HG03460 (cell line): ENCODE data around the gene ZDHHC11.
"Not testable (repeated sequence)": the region's sequence is repeated elsewhere in the genome, so short reads cannot be mapped to it uniquely, and the experiment has no call there.

Experiments used
- ATAC-seq: cut with Tn5 transposase; IDR thresholded peaks from one replicate; pipeline ENCODE4 v1.9.1; 2021; ENCODE audit not compliant: unreplicated experiment

ZDHHC11 gene

GRCh38 chr5:880816-881550 lies 30.2 kb upstream of the ZDHHC11 start:
- ATAC-seq: no peak

- ATAC-seq: not testable (repeated sequence)
Measured at GRCh38 chr5:878677-879076, 27.9 kb upstream of the ZDHHC11 start.

- ATAC-seq: no peak
Measured at GRCh38 chr5:878125-878524, 27.3 kb upstream of the ZDHHC11 start.

- ATAC-seq: no peak
Measured at GRCh38 chr5:876398-877365, 25.9 kb upstream of the ZDHHC11 start.

GRCh38 chr5:875931-876330 lies 25.1 kb upstream of the ZDHHC11 start:
- ATAC-seq: no peak

GRCh38 chr5:873328-873727 lies 22.5 kb upstream of the ZDHHC11 start:
- no peak for ATAC-seq

- no peak for ATAC-seq
Measured at GRCh38 chr5:872301-872700, 21.5 kb upstream of the ZDHHC11 start.

- ATAC-seq: no peak
Measured at GRCh38 chr5:871596-872298, 21.0 kb upstream of the ZDHHC11 start.

GRCh38 chr5:870956-871355 lies 20.2 kb upstream of the ZDHHC11 start:
- no peak for ATAC-seq

GRCh38 chr5:868428-869135 lies 17.8 kb upstream of the ZDHHC11 start:
- ATAC-seq: no peak

- ATAC-seq: no peak
Measured at GRCh38 chr5:867300-867870, 16.6 kb upstream of the ZDHHC11 start.

- ATAC-seq: no peak
Measured at GRCh38 chr5:865771-866170, 15.0 kb upstream of the ZDHHC11 start.

- no peak for ATAC-seq
Measured at GRCh38 chr5:865168-865521, 14.4 kb upstream of the ZDHHC11 start.

GRCh38 chr5:864492-865167 lies 13.8 kb upstream of the ZDHHC11 start:
- ATAC-seq: no peak

- ATAC-seq: no peak
Measured at GRCh38 chr5:863244-863805, 12.5 kb upstream of the ZDHHC11 start.

GRCh38 chr5:862367-863243 lies 11.8 kb upstream of the ZDHHC11 start:
- ATAC-seq: no peak

- no peak for ATAC-seq
Measured at GRCh38 chr5:861442-862366, 10.9 kb upstream of the ZDHHC11 start.
